GM10248 (cell line): Measurements from ENCODE around the gene NAPEPLD.

ENCODE experiments used
- CTCF ChIA-PET: fragments of 300-600 bp; sonication (Branson Sonifier 250); formaldehyde crosslinking; extraction: SDS; loops from one replicate; lab custom pipeline; 2021; ENCODE audit warnings: antibody characterized with exemption; lab: Yijun Ruan, JAX
- POLR2A ChIA-PET: fragments of 350-650 bp; sonication (Branson Sonifier 250); formaldehyde crosslinking; extraction: SDS; loops from one replicate; lab custom pipeline; 2020; ENCODE audit warnings: antibody characterized with exemption; lab: Yijun Ruan, JAX
- DNase-seq: peaks from one replicate; pipeline ENCODE4 v3.0.0; 2012; ENCODE audit errors: extremely low spot score
- CTCF ChIP-seq: IDR thresholded peaks from 2 replicates; pipeline ENCODE4 v1.5.1; 2012; ENCODE audit warnings: mild to moderate bottlenecking, low read depth; ENCODE audit errors: extremely low read depth, missing control alignments, control extremely low read depth

The NAPEPLD gene

GRCh38 chr7:103121641-103122040 lies 27.3 kb downstream of the NAPEPLD start:
- ChIA-PET POLR2A (no interaction called here), CTCF (interaction anchor here (2.2 kb wide), 1 partner anchor 9 kb away, joined by 11 read pairs; no protein-coding TSS in a partner anchor)
- TF ChIP-seq CTCF: no peak
- no peak for DNase-seq

- no peak for DNase-seq
- TF ChIP-seq CTCF: no peak
- ChIA-PET CTCF (interaction anchor here (1.4 to 2.2 kb wide), 2 partner anchors 9 to 10 kb away, joined by 4 to 11 read pairs; no protein-coding TSS in a partner anchor), POLR2A (no interaction called here)
These were observed 28.5 kb downstream of the NAPEPLD start for GRCh38 chr7:103120362-103120761.

GRCh38 chr7:103119791-103120291 lies 29.1 kb downstream of the NAPEPLD start:
- POLR2A ChIA-PET: no interaction called here
- no peak for DNase-seq
- no peak for TF ChIP-seq CTCF
- CTCF ChIA-PET: interaction anchor here (1.4 to 2.2 kb wide), 2 partner anchors 9 to 11 kb away, joined by 4 to 11 read pairs; no protein-coding TSS in a partner anchor

GRCh38 chr7:103117465-103117864 lies 31.4 kb downstream of the NAPEPLD start:
- POLR2A ChIA-PET: no interaction called here
- CTCF ChIA-PET: no interaction called here
- no peak for TF ChIP-seq CTCF
- no peak for DNase-seq

GRCh38 chr7:103116991-103117390 lies 31.9 kb downstream of the NAPEPLD start:
- no peak for TF ChIP-seq CTCF
- no peak for DNase-seq
- ChIA-PET CTCF (no interaction called here), POLR2A (no interaction called here)

- POLR2A ChIA-PET: no interaction called here
- TF ChIP-seq CTCF: no peak
- DNase-seq: no peak
- CTCF ChIA-PET: no interaction called here
These were observed 32.4 kb downstream of the NAPEPLD start for GRCh38 chr7:103116511-103116910.
